GM21367 (cell line): ENCODE results near the gene MAB21L2.
"Not testable (repeated sequence)": the region's sequence is repeated elsewhere in the genome, so short reads cannot be mapped to it uniquely, and the experiment has no call there.

ENCODE experiments used
- ATAC-seq: cut with Tn5 transposase; IDR thresholded peaks from one replicate; pipeline ENCODE4 v1.9.1; 2021; ENCODE audit not compliant: unreplicated experiment

MAB21L2 gene

DNA sequence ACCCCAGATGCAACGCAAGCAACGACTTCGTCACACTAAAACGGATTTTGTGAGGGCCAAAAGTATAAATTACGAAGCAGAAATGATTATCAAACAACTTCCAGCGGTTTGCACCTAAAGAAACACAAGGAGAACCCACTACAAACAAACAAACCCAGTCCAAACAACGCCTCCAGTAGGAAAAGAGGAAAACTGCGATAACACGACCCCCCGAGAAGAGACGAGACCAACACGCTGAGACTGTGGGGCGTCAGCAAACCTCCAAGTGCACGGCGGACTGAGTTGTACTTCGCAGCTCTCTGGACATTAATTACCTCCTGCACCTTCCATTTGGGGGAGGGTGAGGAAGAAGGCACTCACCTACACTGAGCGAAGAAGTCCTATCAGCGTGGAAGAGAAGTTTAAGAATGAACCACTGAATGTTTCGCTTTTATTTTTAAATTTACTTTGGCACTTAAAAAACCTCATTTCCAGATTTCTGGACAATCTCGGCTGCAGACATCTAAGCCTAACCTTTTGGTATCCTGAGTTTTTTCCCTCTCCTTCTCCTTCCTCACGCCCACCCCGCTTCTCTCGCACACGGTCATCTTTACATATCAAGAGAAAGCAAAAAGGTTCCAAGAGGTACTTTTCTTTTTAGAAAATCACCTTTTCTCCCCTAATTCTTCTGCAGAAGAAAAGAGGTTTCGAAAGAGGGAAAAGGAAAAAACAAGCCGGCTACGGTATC, at the start of gene MAB21L2:
Gene MAB21L2, plus strand, starts transcription at position 6 of the 727 bp plus-strand sequence. CDS start 879 bp downstream, outside the sequence.
- no peak for ATAC-seq

DNA sequence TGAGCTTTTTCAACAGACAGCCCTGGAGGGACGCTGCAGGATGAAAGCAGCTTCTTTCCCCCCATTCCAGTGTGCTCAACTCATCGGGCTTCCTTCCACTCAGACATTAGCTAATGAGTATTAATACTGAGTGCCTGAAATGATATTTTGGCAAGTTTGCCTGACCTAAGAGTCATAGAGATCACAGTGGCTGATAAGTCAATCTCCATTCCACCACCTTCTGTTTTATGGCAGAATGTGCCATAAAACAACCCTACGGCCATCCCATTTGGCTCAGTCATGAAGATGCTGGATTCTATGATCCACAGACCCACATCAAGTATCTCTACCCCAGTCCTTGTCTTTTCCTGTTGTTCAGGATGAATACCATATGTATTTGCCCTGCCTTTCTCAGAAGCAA, 48.3 kb upstream of the MAB21L2 start:
- no peak for ATAC-seq

DNA sequence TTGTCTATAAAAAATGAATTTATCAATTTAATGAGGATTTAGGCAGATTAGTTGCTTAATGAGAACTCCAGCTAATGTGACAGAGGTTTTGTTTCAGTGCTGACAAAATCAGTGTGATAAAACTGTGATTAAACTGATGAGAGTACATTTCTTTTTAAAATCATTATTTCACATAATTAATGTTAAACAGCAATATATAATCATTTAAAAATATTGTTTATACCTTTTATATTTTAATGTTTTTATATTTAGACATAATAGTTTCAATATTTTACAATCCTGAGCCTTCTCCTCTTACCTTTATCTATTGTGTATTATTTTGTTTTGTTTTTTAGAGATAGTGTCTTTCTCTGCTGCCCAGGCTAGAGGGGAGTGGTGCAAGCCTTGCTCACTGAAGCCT, 47.1 kb upstream of the MAB21L2 start:
- no peak for ATAC-seq

DNA sequence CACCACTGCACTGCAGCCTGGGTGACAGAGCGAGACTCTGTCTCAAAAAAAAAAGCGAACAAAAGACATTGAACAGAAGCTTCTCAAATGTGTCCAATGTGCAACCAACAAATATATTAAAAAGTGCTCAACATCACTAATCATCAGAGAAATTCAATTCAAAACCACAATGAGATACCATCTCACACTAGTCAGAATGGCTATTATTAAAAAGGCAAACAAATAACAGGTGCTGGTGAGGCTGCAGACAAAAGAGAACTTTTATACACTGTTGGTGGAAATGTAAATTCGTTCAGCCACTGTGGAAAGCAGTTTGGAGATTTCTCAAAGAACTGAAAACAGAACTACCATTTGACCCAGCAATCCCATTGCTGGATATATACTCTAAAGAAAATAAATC, 44.0 kb upstream of the MAB21L2 start:
- not testable (repeated sequence) for ATAC-seq

DNA sequence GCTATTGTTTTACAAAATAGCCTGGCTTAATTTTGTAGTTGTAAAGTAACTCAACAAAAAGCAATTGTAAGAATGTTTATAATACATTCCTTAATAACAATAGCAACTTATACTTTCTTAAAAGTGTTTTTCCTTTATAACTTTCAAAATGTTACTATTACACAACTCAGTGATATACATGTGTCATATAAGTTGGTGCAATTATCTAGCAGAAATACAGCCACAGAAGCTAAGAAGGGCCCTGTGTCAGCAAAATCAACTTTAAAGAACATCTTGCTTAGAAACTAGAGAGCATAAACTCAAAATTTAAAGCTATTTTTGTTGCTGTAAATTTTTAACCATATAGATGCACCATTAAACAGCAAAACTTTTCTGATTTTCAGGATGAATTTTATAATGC, 41.4 kb upstream of the MAB21L2 start:
- ATAC-seq, result no peak

DNA sequence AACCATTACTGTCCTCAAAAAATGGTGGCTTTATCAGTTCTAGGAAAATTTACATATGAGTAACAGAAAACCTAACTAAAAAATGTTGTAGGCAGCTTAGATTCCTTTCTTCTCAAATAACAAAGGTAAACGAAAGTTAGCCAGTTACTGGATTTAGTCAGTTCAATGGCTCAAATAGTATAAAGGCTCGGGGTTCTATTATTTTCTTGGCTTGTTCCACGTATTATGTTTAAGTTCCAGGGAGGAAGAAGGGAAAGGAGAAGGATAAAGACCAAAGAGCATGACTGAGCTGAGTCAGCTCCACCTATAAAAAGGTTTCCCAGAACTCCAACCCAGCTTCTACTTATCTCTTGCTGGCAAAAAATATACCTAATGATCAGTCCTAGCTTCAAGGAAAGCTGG, 41.0 kb upstream of the MAB21L2 start:
- ATAC-seq, result no peak

DNA sequence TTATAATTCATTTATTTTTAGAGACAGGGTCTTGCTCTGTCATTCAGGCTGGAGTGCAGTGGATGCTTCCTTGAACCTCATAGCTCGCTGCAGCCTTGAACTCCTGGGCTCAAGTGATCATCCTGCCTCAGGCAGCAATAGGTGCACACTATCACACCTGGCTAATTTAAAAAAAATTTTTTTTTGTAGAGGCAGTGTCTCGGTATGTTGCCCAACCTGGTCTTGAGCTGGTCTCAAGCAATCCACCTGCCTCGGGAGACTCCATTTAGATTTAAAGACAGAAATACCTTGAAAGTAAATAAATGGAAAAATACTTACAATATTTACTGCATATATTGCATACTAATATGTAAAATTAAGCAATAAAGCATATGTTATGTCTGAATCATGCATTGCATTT, 40.3 kb upstream of the MAB21L2 start:
- no peak for ATAC-seq

DNA sequence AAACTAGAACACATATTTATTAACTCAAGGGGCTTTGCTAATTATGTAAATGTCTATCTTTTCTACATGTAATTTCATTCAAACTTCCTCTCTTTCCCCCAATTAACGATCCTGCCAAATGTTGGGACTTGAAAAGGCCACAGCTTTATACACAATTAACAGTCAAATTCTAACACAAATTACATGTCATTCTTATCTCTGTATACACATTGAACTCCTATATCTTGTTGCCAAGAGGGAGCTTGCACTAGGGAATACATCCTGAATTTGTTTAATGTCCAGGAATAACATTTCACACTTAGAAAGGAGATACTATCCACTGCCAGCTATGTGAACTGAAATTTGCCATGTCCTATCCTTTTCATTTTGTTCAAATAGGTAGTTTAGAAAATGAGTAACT, 38.9 kb upstream of the MAB21L2 start:
- ATAC-seq, result no peak

DNA sequence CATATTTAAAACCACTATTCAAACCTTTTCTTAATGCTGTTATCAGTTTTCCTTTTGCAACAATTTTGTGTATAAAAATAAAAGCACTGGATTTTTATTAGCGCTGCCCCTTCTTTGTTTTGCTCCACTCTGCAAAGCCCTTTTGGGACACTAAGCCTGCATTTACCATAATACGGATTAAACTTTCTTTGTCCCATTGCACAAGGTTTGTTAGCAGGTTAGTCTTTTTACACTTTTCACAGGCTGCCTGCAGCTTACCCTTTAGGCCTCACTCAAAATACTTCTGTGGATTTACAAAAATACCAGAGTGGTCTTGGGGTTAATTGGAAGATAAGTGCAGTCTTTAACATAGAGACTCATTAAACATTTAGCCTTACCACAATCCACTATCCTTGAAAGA, 35.7 kb upstream of the MAB21L2 start:
- no peak for ATAC-seq

DNA sequence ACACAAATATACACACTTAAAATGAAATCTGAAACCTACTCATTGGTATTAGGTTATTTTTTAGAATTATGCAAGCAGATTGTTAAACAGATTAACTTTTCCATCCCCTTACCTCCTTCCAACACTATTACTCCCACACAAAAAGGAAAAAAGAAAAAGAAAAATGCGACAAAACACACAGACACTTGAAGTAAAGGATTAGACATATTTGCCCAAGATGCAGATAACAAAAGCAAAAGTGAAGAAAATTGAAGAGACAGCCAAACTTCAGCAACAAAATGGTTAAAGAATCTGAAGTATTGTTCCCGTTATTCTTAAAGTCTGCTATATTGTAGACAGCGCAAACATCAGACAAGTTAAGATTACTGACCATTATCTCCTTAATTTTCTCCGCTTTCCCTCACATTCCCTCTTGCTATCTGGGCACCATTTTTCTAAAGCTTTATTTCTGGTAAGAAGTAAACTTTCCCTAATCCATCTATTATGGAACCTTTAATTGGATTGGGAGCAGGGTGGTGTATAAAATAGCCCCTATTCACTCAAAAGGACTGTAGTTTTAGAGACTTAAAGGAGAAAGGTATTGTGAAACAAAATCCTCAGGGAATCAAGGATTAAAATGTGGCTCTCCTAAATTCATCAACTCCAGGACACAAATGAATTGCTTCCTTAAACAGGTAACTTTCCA, 34.7 kb upstream of the MAB21L2 start:
- ATAC-seq, result no peak

DNA sequence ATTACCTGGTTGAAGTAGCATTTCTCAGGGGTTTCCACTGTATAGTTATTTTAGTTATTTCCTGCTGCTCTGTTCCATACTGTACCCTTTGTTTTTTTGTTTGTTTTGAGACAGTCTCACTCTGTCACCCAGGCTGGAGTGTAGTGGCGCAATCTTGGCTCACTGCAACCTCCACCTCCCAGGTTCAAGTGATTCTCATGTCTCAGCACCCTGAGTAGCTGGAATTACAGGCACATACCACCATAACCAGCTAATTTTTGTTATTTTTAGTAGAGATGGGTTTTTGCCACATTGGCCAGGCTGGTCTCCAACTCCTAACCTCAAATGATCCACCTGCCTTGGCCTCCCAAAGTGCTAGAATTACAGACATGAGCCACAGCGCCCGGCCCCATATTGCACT, 24.1 kb upstream of the MAB21L2 start:
- ATAC-seq, result not testable (repeated sequence)

DNA sequence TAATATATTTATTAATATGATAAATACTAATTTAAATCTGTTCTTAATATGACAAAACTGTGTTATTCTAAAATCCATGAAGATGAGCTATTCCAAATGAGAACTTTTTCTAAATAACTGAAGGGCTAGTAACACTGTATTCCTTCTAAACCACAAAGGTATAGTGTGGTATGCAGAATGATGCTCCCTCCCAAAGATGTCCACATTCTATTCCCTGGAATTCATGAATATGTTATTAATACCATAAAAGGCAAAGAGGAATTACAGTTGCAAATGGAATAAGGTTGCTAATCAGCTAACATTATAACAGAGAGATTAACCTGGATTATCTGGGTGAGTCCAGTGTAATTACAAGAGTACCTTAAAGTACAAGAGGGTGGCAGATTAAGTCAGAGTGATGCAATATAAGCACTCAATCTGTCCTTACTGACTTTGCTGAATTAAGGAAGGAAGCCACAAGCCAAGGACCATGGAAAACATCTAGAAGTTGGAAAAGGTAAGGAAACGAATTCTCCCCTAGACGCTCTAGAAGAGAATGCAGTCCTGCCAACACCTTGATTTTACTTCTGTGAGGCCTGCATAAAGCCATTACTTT, 20.7 kb upstream of the MAB21L2 start:
- no peak for ATAC-seq

DNA sequence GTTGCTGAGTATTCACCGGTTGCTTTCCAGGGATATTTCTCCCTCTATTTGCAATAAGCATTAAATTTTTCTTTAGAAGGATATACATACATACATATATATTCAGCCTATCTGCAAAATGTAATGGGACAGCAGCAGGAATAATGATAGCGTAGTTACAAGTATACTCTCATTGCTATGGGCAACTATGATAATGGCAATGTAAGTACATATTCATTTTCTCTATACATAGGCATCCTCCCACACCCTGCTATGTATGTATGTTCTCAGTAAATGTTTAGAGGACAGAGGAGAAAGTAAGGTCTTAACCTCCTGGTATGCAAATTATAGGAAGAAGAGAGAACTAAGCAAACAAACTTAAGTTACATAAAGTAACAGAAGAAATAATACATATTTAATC, 19.7 kb upstream of the MAB21L2 start:
- ATAC-seq, result no peak

DNA sequence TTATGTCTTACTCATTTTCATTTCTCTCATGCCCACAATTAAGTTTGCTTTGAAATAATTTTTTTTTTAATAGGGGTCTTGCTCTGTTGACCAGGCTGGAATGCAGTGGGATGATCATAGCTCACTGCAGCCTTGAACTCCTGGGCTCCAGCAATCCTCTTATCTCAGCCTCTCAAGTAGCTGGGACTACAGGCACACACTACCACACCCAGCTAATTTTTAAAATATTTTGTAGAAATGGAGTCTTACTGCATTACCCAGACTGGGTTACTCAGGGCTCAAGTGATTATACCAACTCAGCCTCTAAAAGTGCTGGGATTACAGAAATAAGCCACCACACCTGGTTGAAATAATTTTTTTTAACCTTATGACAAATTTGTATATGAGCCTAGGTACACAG, 19.2 kb upstream of the MAB21L2 start:
- no peak for ATAC-seq

DNA sequence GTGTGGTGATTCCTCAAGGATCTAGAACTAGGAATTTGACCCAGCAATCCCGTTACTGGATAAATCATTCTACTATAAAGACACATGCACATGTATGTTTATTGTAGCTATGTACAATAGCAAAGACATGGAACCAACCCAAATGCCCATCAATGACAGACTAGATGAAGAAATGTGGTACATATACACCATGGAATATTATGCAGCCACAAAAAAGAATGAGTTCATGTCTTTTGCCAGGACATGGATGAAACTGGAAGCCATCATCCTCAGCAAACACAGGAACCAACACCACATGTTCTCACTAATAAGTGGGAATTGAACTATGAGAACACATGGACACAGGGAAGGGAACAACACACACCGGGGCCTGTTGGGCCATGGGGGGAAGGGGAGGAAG, 17.0 kb upstream of the MAB21L2 start:
- ATAC-seq, result not testable (repeated sequence)

DNA sequence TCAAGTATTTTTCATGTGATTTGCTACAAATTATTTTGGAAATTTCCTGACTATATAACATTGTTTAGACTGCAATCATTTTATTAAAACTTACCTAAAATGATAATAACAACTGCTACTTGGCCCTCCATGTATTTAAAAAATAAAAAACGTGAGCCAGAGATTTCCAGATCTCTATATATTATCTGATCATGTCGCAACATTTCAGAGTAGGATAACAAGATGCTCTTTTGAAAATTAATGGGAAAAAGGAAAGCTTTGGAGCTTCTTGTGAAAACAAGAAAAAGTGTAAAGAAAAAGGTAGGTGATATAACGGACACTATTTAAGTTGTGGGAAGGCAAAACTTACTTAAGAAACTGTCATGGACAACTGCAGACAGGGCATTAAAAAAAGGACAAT, 14.9 kb upstream of the MAB21L2 start:
- ATAC-seq, result no peak

DNA sequence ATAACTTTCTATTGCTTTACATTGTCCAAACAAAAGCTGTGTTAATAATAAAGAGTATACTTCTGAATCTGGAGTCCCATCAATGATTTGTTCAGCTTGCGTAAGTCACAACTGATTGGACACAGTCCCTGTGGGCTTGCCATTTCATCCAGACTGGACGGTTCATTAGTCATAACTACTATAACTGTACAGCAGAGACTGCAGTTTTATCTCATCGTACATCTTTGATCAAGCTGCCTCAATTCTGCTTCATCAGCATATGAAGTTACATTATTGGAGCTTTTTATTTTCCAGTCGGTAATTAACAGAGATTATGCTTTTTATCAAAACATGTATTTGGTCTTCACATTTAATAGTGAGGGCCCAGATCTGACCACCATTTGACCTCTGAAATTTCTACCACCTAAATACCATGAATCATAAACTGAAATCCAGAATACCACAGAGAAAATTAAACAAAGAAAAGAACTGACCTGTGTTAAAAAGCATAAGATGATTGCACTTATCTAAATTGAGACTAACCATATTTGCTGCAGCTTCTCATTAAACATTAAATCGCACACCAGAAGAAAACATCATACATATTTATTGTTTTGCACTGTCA, 12.5 kb upstream of the MAB21L2 start:
- ATAC-seq, result no peak

DNA sequence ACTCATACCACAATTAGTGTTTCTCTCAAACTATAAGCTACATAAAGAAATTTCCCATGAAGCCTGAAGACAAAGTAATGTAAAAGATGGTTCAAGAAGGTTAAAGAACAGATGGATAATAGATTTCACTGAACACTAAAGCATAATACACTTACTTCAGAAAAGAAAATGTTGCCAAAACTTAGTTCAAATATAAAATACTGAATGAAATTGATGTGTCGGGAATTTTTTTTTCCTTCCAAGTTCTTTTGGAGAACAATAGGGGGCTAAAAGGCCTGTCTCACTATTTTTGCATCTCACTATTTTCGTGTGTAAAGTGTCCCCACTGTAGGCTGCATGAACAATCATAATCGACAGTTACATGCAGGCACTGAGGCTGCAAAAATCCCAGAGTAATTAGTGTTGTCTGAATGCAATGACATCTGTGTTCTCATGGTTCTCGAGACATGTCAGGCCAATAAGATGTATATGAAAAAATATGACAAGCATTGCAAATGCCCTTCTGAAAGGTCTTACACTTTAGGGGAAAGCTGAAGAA, 11.9 kb upstream of the MAB21L2 start:
- no peak for ATAC-seq

DNA sequence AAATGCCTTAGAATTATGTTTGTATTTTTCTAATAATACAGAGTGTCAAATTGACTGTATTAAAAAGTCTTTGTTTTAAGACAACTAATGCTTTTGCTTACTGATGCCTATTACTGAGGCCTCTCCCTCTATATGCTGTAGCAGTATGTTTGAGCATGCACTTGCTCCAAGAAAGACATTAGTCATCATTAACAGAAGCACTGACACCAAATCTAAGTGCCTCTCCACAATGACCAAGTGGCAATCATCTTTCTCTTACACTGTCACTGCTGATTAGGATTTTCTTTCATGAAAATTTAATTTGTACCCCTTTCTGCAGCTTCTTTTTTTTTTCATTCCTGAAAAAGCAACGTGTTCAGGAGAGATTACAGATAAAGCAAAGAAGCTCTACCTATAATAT, 11.1 kb upstream of the MAB21L2 start:
- no peak for ATAC-seq

DNA sequence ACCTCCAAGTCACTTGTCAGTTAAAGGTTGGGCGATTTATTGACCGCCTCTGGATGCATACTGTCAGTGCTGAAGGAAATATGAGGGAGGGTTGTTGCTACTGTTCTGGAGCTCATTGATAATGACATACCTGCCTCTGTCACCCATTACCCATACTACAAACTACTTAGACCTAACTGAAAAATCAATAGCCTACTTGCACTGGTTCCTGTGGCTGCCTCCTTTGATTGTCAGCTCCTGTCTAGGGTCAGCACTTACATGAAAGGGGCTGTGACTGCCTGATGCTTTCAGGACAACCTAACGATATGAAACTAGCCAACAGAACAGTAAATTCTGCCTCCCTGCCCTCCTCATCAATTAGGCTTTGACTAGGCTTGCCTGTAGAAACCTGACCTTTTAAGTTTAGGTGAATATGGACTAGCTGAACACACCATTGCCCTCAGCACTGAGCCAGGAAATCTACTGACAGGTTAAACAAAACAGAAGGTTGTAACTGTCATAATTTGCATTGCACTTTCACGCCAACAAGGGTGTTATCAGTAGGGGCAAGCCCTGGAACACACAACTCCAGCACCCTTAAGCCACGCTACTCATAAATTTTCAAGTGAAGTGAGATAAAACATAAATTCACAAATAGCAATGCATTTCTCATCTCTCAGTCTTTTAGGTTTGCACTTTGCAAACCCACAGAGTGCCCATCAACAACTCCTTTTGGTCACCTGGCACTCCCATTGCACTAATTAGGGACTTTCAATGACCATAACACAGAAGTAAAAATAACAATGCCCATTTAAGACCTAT, 9.0 kb upstream of the MAB21L2 start:
- no peak for ATAC-seq

DNA sequence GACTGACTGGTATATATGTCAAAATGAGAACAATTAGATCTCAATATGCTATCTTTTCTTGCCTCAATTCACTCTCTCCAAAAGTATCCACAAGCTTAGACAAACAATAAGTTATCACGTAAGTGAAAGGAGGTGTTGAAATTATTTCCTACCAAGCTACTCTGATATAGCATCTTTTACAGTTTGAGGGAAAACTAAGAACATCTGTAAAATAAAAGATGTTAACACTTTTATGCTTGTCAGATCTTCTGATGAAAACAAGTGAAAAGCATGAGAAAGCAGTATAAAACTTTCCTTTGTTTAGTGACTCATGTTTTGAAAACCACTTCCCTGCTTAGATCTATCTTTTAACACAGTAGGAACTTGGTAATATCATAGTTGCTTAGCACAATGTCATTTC, 8.4 kb upstream of the MAB21L2 start:
- no peak for ATAC-seq
